ENCODE results near the gene FBXL5.

GRCh38 chr4:15586066-15586465 is 69.1 kb downstream of the FBXL5 start:
- TF ChIP-seq, protein P1, sequence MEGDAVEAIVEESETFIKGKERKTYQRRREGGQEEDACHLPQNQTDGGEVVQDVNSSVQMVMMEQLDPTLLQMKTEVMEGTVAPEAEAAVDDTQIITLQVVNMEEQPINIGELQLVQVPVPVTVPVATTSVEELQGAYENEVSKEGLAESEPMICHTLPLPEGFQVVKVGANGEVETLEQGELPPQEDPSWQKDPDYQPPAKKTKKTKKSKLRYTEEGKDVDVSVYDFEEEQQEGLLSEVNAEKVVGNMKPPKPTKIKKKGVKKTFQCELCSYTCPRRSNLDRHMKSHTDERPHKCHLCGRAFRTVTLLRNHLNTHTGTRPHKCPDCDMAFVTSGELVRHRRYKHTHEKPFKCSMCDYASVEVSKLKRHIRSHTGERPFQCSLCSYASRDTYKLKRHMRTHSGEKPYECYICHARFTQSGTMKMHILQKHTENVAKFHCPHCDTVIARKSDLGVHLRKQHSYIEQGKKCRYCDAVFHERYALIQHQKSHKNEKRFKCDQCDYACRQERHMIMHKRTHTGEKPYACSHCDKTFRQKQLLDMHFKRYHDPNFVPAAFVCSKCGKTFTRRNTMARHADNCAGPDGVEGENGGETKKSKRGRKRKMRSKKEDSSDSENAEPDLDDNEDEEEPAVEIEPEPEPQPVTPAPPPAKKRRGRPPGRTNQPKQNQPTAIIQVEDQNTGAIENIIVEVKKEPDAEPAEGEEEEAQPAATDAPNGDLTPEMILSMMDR (IDR thresholded peaks at IDR 0.05), result no peak
- TF ChIP-seq ZFX (IDR thresholded peaks at IDR 0.05; ENCODE audit: borderline replicate concordance), result no peak
